ENCODE results near the gene PPP1R1A.

- TF ChIP-seq CTCF (IDR thresholded peaks at IDR 0.05; ENCODE audit: low read depth, low read length) (no peak), EZH2phosphoT487 (IDR thresholded peaks at IDR 0.05; ENCODE audit: low read depth) (no peak)
Observed at GRCh38 chr12:54579258-54579657, 9.2 kb downstream of the PPP1R1A start.
